COLO668 (cell line): ENCODE measurements around the gene CCNC.
"Not testable (repeated sequence)": the region's sequence is repeated elsewhere in the genome, so short reads cannot be mapped to it uniquely, and the experiment has no call there.

Experiments
- DNase-seq: peaks from one replicate; lab custom pipeline; 2025; ENCODE audit not compliant: unreplicated experiment; lab: John Stamatoyannopoulos, UW

The CCNC gene

GRCh38 chr6:99603421-99604165 is 35.1 kb upstream of the CCNC start:
- peak; percentile 59 for DNase-seq

GRCh38 chr6:99602520-99603420 is 34.3 kb upstream of the CCNC start:
- DNase-seq = no peak

- DNase-seq = not testable (repeated sequence)
These were observed 26.2 kb upstream of the CCNC start for GRCh38 chr6:99594696-99595095.

GRCh38 chr6:99592900-99593299 is 24.4 kb upstream of the CCNC start:
- DNase-seq = no peak

GRCh38 chr6:99591673-99592364 is 23.4 kb upstream of the CCNC start:
- no peak for DNase-seq

- peak; percentile 36 for DNase-seq
These were observed 22.5 kb upstream of the CCNC start for GRCh38 chr6:99590728-99591672.

- no peak for DNase-seq
These were observed 21.5 kb upstream of the CCNC start for GRCh38 chr6:99589907-99590493.

GRCh38 chr6:99589290-99589672 is 20.8 kb upstream of the CCNC start:
- DNase-seq = peak; percentile 50

- peak; percentile 74 for DNase-seq
These were observed 20.3 kb upstream of the CCNC start for GRCh38 chr6:99588618-99589289.

- DNase-seq = no peak
These were observed 19.3 kb upstream of the CCNC start for GRCh38 chr6:99587792-99588191.

GRCh38 chr6:99579781-99580180 is 11.3 kb upstream of the CCNC start:
- DNase-seq = no peak

GRCh38 chr6:99575544-99576227 is 7.2 kb upstream of the CCNC start:
- DNase-seq = no peak

GRCh38 chr6:99573980-99574617 is 5.6 kb upstream of the CCNC start:
- no peak for DNase-seq

GRCh38 chr6:99563056-99563723 is 5.3 kb downstream of the CCNC start:
- no peak for DNase-seq

- DNase-seq = no peak
These were observed 7.8 kb downstream of the CCNC start for GRCh38 chr6:99560668-99561067.

GRCh38 chr6:99559057-99559456 is 9.4 kb downstream of the CCNC start:
- DNase-seq = no peak

- DNase-seq = no peak
These were observed 14.6 kb downstream of the CCNC start for GRCh38 chr6:99553888-99554287.
